Retina (tissue), 1 donor: ENCODE results near the gene RPS19BP1.
A peak's percentile ranks its signal among the peaks of the same experiment; 100 is the strongest.
"Not testable (repeated sequence)": the region's sequence is repeated elsewhere in the genome, so short reads cannot be mapped to it uniquely, and the experiment has no call there.

Source experiments
- DNase-seq: peaks from one replicate; pipeline ENCODE4 v3.0.0-alpha.2; 2016

RPS19BP1 gene

DNA sequence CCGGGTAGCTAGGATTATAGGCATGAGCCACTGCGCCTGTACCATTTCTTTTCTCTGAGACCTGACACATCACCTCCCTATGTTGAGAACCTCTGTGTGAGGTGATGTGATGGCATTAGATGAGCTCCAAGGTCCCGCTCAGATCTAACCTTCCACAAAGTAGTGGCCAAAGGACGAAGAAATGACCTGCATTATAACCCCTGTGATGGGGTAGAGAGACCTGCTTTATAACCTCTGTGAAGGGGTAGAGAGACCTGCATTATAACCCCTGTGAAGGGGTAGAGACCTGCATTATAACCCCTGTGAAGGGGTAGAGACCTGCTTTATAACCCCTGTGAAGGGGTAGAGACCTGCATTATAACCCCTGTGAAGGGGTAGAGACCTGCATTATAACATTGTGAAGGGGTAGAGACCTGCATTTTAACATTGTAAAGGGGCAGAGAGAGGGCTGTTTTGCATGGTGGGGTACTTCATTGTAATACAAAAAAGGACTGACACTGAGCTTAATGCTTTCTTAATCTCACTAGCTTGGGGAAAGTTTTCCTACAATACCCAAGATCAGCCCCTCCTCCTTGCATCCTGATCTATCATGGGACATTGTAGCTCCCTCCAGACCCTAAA lies 21.9 kb downstream of the RPS19BP1 start:
- DNase-seq = no peak

DNA sequence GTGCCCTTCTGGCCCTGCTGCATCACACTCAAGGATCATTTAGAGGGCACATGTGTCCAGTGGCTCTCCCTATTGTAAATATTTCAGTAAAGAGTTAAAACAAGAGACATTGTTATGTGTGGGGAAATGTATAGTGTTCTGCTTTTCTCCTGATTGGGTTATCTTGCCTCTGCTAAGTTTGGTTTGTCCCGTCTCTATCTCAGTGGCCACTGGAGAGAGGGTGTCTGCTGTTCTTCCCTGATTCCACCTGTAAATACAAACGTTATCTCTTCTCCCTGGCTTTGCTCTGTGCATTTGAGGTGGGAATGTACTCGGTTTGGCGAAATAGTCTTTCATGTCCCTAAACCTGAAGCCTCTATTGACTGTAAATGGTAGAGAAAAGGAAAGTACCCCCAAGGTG lies 24.2 kb downstream of the RPS19BP1 start:
- no peak for DNase-seq

DNA sequence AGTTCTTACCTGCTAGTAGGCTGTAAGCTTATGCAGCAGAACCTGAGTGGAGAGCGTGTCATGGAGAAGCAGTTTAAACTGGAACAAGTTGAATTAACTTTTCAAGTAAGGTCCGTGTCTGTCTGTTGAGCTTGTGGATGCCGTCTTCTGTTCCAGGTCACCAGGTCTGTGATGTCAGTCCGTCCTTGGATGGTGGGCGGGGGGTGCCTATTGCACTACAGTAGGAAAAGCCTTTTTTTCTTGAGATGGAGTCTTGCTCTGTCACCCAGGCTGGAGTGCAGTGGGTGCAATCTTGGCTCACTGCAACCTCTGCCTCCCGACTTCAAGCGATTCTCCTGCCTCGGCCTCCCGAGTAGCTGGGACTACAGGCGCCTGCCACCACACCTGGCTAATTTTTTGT lies 25.5 kb downstream of the RPS19BP1 start:
- DNase-seq = not testable (repeated sequence)

DNA sequence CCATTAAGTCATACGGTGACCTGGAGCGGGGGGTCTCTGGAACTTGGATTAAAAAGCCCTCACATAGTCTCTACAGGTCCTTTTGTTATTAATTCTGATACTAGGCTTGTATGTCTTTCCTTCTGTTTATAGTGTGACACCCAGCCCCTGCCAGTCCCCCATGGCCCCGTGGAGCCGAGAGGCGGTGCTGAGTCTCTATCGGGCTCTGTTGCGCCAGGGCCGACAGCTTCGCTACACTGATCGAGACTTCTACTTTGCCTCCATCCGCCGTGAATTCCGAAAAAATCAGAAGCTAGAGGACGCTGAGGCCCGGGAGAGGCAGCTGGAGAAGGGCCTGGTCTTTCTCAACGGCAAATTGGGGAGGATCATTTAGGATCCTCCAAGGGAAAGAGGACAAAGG lies 28.5 kb downstream of the RPS19BP1 start:
- no peak for DNase-seq

DNA sequence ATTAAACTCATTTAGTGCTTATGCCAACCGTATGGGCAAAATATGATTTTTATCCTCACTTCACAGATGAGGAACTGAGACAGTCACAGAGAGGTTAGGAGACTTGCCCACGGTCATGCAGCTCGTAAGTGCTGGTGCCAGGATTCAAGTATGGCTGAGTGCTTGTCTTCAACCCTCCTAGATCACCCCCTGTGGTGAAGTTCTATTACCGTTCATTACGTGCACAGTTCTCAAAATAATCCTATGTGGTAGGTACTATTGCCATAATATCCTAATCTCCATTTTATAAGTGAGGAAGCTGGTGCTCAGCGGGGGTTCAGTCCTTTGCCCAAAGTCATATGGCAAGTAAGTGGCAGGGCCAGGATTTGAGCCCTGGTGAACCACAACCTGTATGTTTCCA lies 28.9 kb downstream of the RPS19BP1 start:
- no peak for DNase-seq

DNA sequence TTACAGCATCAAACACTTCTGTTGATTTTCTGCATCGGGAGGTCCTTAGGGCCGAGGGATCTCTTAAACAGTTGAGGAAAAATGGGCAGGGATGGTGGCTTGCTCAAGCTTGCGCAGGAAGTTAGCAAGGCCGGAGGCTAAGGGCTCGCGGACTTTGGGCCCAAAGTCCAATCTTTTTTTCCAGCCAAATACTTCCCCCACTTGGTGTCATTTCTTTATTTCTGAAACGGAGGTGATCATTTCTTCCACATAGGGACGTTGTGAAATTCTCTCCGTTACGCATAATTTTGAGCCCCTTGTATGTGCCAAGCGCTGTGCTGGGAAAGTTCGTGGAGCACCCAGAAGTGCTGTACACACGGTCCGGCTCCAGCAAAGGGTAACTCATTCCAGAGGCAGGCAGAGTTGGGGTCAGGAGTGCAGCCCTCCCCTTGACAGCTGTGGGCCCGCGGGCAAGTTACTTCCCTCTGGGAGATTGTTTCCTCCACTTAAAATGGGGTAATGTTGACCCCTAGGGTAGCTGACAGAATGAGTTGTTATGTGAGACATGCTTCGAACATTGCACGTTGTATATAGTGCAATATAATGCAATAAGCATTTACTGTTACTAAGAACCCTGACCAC lies 29.6 kb downstream of the RPS19BP1 start:
- DNase-seq = no peak

DNA sequence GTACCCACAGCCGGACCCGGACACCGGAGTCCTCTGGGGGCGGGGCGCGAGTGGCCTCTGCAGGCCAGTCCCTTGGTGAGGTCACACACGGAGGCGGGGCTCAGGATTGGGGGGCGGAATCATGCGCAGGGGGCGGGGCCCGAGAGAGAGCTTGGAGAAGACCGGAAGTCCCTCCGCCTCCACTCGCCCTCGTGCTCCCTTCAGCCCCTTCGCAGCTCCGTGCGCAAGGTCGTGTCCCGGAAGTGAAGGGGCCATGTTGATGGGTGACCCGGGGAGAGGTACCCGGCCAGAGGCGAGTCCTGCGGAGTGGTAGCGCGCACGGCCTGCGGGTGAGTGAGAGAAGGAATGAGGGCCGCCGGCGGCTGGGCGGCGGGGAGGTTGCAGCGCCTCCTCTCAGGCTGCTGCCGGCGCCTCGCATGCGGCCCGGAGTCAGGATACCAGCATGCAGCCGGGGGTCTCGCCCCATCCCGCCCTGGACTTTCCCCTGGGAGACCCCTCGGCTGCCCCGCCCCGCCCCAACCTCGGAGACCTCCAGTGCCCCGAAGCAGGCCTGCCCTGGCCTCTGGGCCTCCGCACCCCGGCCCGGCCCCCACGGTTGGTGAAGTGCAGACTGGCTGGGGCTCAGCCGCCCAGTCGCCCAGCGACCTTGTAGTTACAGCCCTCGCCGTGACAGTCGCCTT lies 30.3 kb downstream of the RPS19BP1 start, which contains the start of gene MIEF1:
TSS of gene MIEF1 (plus strand) at position 182 of the 680 bp plus-strand sequence. CDS start 9,005 bp downstream, outside the sequence.
- peak; percentile 91 for DNase-seq

DNA sequence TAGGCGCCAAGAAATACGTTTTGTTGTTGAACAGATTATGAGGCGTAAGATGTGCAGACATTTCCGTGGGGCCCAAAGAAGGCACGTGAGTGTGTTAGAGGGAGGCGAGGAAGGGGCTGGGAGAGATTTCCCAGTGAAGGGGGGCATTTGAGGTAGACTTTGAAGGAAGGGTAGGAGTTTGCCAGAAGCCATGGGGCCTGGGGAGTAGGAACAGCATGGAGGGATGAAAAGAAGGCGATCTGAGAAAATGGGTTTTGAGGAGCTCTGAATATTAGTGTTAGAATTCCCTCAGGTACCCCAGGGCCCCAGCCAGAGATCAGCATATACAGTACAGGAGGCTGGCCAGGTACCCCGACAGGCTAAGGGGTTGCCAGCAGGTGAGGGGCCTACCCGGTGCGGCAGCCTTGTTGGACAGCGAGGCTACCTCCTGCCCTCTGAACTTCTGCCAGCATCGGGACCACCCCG lies 30.9 kb downstream of the RPS19BP1 start:
- no peak for DNase-seq

DNA sequence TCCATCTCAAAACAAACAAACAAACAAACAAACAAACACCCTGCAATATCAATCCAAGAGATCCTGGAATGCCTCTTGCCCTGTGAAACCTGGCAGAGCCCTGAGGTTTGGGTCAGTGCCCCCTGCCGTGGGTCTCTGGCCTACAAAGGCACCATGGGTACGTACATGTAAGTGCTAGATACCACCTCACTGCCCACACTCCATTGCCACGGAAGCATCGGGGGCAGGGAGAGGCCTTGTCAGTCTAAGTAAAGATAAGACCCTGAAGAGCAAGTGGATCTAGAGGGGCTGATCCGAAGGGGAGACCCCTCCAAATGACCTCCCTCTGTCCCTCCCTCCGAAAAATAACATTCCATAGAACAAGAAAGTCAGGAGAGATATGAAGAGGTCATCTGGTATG lies 32.4 kb downstream of the RPS19BP1 start:
- DNase-seq = no peak

DNA sequence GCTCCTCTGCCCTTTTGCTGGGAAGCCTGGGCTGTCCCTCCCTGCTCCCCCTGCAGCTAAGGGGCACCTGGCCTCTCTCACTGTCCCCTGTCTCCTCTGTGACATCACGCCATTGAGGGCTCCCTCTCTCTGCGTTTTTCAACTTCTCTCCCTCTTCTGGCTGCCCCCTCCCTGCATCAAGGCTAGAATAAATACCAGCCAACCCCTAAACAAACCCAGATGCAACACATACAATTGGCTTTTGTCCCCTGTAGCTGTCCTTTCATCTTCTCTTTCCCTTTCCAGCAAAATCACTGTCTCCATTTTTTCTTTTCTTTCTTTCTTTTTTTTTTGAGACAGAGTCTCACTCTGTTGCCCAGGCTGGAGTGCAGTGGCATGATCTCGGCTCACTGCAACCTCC lies 33.7 kb downstream of the RPS19BP1 start:
- no peak for DNase-seq

DNA sequence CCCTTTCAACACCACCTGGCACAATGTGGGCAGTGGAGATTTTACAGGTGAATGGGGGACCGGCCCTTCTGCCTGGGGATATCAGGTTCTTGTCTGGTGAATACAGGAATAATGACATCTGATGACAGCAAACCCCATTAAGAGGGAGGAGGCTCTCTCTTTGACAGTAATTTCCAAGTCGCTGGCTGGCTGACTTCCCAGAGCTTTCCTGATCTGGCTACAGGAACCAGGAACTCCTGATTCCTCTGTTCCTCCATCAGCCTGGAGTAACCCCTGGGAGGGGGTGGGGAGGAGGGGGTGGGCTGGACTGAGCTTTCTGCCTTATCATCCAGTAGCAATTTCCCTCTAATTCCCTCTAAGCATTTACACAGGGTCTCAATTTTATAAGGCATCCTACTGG lies 34.2 kb downstream of the RPS19BP1 start:
- no peak for DNase-seq

DNA sequence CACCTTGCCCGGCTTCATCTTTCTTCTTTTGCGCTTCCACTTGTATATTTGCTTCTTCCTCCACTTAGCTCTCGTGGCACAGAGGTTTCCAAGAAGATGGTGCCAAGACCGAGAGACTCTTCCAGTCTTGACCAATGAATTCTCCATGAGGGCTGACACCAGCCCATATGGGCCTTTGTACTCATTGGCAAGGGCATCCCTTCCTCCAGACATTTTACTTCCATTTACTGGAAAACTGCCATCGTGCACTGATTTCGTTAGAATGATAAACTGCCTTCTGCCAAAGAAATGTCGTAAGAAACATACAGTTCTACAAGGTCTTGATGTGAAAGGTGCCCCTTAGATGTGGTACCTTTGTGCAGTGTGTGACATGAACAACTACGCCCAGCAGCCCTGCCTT lies 35.1 kb downstream of the RPS19BP1 start:
- no peak for DNase-seq

DNA sequence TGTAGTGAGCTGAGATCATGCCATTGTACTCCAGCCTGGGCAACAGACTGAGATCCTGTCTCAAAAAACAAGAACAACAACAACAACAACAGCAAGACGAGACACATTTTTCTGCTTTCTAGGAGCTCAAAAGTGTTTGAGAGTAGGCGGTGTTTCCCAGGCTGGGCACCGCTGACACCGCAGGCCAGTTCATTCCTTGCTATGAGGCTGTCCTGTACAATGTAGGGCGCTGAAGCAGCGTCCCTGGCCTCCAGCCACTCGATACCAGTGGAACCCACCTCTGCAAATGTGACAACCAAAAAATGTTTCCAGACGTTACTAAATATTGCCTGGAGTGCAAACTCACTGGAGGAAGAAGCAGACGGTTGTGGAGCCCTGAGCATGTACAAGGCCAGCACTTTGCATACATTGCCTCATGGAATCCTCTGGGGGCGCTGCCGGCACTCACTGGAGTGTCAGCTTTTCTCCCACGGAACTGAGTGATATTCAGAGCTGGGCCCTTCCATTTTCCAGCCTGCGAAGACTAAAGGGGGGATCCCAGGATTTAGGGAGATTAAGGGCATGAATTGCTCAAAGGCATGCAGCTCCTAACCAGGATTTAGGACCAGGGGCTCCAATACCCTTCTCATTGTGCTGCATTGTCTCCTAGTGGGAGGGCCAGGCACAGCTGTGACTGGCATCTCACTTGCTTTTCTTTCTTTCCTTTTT lies 36.3 kb downstream of the RPS19BP1 start:
- peak; percentile 75 for DNase-seq

DNA sequence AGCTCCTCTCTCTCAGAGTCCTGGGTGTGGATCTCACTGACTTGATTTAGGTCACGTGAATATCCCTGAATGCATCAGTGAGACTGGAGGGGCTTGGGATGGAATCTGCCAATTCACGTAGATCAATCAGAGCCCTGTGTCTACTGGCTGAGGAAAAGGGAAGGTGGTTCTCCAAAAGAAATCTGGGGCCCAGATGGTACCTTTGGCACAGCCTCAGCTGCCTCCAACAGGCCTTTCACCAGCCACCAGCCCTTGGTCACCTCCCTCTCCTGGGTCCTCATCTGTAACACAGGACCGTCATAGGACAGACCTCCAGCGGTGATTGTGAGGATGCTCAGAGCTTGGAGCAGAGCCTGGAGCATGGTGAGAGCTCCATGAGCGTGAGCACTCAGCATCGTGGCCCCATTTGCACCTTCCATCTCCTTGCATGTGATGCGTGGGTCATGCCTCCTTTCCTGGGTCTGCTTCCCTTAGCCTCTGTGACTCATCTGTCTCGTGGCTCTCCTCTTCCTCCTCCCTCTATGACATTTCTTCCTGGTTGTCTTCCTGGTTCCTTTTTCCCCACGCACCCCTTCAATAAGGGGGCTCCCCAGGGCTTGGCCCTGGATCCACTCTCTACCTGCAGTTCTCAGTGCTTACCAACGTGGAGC lies 38.0 kb downstream of the RPS19BP1 start:
- DNase-seq = no peak

DNA sequence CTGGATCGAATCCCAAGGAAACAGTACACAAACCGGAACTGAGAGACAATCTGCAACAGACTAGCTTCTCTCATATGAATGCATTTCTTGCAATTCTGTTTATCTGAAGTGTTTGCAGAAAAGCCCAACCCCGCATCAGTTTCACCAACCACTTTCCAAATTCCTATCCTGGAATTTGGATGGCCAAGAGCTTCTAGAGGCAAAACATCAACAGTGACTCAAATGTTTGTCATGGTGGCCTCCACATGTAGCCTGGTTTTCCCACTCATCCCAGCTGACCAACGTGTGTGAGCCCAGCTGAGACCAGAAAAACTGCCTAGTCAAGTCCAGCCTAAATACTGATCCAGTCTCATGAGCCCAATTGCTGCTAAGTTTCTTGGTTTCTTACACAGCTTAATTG lies 38.8 kb downstream of the RPS19BP1 start:
- DNase-seq = no peak

DNA sequence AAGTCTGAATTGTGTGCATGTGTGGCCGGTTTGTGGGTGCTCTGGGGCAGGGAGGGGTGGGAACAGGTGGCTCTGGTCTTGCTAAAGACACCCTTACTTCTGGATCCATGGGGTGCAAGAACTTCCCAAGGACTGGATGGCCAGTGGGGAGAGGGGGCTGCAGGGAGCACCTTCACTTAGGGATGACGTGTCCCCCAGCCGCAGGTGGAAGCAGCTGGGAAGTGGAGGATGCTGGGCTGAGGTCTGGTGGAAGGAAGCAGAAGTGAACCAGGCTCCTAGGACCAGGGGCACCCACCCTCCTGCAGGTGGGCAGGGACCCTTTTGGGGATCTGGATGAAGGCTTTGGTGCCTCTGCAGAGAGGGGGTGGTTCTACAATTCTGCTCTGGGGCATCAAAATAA lies 40.4 kb downstream of the RPS19BP1 start:
- no peak for DNase-seq

DNA sequence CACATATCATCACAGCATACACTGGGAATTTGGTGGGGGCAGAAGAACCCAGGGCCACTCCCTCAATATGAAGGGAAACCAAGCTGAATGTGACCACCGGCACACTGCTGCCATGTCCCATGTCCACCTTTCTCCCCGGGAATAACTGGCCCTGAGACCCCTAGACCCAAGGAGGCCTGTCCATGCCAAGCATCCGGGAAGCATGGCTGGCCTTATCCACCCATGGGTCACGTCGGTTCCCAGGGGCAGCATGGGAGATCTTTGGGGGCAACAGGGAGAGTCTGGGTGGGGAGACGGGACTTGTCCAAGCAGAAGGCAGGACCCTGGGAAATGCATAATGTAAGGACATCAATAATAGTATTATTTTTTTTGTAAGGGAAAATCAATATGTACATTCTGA lies 40.9 kb downstream of the RPS19BP1 start:
- DNase-seq = no peak

DNA sequence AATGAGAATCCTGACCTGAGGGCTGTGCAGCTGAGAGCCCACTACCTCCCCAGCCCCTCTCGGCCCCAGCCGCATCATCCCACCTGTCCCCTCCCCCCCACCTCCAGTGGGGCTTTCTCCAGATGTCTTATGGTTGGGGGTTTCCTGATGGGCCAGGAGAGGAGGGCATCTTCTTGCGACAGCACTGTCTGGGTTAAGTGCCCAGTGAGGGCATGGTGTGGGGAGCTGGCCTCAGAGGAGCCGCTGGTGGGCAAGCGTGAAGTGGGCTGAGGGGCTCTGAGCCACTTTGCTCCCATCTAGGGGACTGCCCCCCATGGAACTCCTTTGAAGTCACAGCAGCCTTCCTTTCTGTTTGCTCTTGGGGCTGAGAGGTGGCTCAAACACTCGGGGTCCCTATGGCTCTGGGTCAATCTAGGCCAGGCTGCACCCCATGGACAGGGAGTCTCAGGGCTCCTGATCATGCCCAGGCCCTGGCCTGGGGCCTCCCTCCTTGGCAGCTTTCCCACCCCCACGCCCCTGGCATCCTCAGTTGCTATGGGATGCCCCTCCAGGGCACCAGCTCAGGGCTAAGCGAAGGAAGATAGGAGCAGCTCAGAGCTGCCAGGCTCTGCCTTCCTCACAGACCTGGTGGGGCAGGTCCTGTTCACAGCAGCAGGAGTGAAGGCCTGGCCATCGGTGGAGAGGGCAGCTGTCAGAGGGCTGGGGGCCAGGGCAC lies 41.4 kb downstream of the RPS19BP1 start:
- DNase-seq = no peak

DNA sequence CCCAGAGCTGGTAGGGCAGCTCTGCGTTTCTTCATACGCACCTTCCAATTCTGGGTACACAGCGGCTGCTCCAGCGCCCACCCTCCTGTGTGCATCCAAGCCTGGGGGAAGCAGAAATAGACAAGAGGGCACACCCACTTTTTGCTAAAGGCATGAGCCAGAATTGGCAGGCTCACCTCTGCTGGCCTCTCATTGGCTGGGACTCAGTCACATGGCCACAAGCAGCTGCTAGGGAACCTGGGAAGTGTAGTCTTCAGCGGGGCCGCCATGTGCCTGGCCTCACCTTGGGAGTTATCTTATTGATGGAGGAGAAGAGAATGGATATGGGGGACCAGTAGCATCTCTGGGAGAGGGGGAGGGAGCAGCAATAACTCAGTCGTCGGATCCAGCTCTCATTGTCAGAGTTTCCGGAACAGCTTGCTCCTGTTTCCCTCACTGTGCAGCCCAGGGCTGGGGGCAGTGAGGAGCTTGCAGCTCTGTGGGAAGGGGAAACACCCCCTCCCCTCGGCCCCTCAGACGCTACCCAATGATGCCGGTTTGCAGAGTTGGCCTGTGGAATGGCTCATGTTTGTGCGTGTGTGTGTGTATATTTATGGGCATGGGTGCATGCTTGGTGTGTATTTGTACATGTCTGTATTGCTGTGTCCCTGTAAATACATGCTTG lies 42.3 kb downstream of the RPS19BP1 start:
- peak; percentile 48 for DNase-seq

DNA sequence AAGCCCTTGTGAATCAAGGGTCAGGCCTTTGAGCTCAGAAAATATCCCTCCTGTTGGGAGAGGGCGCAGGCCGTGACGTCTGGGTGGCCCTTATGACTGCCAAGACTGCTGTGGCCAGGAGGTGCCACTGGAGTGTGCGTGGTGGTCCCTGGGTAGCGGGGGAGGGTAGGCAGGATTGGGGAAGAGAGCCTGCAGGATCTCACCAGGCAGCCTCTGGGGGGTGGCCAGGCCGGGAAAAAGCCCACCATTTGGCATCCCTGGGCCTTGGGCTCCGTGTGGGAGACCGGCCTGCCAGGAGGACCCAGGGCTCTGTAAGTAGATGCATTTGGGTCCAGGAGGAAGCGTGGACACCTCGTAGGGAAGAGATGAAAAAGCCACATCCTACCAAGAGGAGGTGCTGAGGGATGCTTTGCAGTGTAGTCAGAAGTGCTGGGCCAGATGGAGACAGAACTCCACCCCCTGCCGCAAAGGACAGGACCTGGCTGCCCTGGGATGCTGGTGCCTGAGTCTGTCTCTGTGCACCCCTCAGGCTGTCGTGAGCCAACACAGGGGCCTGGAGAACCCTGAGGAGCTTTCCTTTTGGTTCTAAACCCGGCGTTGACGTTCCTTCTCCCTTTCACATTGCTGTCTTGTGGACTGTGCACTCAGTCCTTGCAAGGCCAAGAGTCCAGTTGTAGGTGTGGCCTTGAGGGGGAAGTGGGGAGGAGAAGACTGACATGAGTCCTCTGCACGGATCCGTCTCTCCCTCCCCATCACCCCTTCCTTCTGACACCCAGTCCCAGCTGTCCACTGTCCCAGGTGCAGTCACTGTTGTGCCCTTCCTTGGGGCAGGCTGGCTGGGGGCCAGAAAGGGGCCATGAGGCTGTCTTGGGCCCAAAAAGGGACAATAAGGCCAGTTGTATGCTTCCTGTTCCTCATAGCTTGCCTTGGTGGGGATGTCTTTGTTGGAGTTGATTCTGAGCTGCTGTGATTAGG lies 43.2 kb downstream of the RPS19BP1 start:
- no peak for DNase-seq
